HCEC 1CT (cell line): ENCODE results near the gene MIER1.

Experiments
- DNase-seq: peaks from one replicate; pipeline ENCODE4 v3.0.0-alpha.2; 2017

MIER1 gene

DNA sequence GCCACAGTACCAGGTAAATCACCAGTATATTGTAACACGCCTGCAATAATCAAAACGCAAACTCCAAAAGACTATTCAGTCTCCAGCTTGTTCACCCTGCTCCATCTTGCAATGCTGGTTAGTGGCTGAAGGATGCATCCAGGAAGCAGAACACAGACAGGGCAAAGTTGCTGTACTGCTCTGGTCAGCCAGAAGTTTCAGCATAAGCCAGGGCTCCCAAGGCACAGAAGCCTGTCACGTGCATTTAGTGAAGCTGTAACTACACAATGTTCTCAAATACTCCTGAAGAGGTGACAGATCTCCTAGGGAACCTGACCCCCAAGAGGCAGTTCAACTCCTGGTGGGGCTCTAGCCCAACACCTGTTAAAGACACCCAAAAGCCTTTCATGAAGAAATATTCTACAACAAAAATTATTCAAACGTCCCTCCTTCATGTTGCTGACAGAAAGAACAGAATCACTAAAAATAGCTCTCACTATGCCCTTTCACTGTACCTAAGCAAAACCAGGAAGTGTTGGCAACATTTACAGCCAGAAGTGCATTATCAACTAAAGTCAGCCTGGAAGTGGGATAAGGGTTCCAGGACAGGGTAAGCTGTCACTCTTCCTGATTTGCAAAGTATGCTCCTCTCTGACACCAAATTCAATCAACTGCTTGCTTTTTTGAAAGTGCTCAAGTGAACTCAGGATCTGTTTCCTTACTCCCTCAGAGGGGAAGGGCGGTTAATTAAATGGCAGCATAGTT, 77.1 kb downstream of the MIER1 start:
- no peak for DNase-seq

GRCh38 chr1:67004176-67004575, 79.4 kb downstream of the MIER1 start:
- no peak for DNase-seq

DNA sequence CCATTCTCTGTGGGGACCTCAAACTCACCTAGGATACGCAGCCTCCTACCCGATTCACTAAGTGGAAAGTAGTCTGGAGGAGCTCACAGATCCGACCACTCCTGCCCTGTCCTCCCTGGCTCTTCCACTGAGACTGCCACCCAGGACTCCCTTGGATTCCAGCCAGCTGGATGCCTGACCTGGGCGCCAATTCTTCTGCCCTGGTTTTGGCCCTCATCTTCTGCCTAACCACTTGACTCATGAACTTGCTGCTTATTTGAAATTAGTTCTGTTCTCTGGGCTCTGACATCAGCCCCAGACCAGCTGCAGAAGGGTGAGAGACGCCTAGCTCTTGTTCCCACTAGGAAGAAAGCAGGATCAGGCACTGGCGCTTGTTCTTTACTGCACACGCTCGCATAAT, 80.3 kb downstream of the MIER1 start:
- DNase-seq, result no peak

DNA sequence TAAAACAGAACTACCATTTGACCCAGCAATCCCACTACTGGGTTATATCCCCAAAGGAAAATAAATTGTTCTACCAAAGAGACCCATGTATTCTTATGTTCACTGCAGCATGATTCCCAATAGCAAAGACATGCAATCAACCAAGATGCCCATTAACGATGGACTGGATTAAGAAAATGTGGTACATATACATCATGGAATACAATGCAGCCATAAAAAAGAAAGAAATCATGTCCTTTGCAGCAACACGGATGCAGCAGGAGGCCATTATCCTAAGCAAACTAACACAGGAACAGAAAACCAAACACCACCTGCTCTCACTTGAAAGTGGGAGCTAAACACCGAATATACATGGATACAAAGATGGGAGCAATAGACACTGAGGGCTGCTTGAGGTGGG, 85.0 kb downstream of the MIER1 start:
- no peak for DNase-seq

GRCh38 chr1:67013573-67013972, 88.8 kb downstream of the MIER1 start:
- DNase-seq, result peak; percentile 81

DNA sequence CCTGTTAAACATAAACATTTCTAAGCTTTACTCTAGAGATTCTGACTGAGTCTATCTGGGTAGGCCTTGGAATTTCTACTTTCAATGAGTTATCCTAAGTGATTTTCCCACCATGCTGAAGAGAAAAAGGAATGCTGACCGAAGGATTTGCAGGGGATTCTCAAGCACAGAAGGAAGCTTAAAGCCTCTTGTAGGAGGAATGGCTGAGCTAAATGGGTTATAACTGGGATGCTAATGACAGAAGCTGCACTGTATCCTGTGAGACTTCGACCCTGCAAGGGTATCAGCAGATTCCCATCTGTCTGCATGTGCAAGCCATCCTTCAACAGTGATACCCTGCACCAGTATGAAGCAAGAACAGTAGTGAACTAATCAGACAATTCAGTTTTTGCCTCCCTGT, 93.8 kb downstream of the MIER1 start:
- no peak for DNase-seq

GRCh38 chr1:67019121-67019520, 94.3 kb downstream of the MIER1 start:
- DNase-seq, result no peak

- peak; percentile 81 for DNase-seq
These were observed 94.9 kb downstream of the MIER1 start for GRCh38 chr1:67019600-67020136.

- peak; percentile 26 for DNase-seq
These were observed 95.5 kb downstream of the MIER1 start for GRCh38 chr1:67020304-67020703.

GRCh38 chr1:67020765-67021164, 96.0 kb downstream of the MIER1 start:
- no peak for DNase-seq

DNA sequence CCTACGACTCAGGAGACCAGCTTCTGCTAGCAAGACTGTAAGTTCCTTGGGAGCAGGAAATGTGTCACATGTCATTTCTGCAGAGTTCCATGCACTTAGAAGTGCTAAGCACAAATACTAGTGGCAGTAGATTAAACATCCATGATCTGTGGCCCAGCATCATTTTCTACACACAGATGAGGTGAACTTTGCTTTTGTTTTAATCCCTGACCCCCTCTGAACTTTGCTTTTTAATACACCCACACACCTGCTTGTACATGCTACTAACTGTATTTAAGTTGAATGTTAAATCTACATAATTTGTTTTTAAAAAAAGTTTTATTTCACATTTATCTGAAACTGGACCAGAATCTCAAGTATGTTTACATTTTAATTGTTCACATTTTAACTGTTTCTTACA, 104.7 kb downstream of the MIER1 start:
- no peak for DNase-seq

DNA sequence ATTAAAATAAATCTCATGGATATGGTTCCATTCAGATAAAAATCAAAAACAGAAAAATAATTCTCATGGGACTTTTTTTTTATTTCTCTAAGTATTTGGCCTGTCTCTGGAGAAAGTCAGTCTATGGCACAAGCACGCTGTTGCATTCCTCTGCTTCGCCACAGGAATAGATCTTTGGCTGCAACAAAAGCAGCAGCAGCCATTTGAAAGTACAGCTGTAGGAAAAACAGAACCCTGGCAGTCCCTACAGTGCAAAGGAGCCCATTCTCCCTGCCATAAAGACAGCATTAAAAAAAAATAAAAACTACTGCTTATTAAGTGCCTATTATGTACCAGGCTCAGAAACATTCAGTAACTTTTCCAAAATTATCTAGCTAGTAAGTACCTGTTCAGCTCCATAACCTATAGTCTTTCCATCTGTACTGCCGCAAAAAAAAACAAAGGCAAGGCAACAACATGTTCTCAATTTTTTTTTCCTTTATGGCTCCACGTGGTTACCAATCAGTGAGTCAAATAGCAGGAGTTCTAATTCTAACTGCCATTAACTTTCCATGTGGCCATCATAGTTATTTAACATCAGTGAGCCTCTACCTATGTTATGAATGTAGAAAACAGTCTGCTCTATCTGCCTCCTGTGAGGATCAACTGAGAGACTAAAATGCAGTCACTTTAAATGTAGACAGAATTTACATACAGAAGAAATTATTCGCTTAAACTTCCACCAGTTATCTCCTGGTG, 106.5 kb downstream of the MIER1 start:
- no peak for DNase-seq

DNA sequence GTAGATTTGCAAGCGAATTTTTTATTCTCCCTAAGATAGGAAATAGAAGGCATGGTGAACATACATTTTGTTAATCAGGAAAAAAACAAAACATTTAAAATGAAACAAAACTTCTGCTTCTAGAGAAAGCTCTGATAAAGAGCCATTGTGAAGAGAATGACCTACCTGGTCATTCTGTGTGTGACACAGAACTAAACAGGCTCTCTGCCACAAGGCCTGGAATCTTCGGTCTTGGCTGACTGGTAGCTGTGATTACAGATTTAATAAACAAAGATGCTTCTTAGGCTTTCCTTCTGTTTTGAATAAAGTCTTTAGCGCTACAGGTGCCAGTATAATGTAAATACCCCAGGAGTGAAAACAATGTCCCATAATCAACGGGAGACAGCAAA, 107.1 kb downstream of the MIER1 start:
- DNase-seq, result no peak
